ENCODE results near the gene MRPL39. TPM values are rescaled to one million over a fixed set of nuclear protein-coding genes. Genes with fewer than 3 reads are reported as not detected.
"Not testable (repeated sequence)": the region's sequence is repeated elsewhere in the genome, so short reads cannot be mapped to it uniquely, and the experiment has no call there.

MRPL39 gene
- total RNA-seq, 1 donor from 2014 or later, result 32.5 TPM

DNA sequence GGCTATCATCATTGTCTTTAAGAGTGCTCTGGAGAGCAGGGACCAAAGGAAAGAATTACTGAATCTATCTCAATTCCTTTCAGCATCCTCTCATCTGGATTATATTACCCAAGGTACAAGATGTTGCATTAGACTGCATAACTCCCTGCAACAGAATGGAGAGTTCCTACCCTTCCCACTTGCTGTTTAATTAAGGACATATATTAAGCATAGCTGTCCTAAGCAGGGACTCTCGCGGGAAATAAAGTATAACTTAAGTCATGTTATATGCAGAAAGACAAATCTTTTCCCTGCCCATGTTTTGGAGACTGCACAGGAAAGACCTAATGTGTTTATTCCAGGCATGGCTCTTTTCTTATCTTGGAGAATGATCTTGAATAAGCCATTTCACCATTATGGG lies 25.0 kb upstream of the MRPL39 start:
- Mint-ChIP-seq H3K9me3 (ENCODE audit: unreplicated experiment) (no peaks in the 10 kb centered on the region), H3K27ac (ENCODE audit: unreplicated experiment) (no peak overlapping the region), H3K4me3 (ENCODE audit: unreplicated experiment) (no peak overlapping the region), H3K4me1 (ENCODE audit: low read depth, unreplicated experiment) (no peaks in the 10 kb centered on the region), H3K36me3 (ENCODE audit: low read depth, unreplicated experiment) (no peaks in the 10 kb centered on the region), H3K27me3 (ENCODE audit: low read depth, unreplicated experiment) (peaks cover 4% of the 10 kb centered on the region)
- Histone ChIP-seq H3K4me1 (ENCODE audit: insufficient read depth, low read length) (no peaks in the 10 kb centered on the region), H3K4me2 (ENCODE audit: low read length) (no peak overlapping the region), H3K4me3 (ENCODE audit: insufficient read depth, low read depth, low read length) (no peak overlapping the region), H3K79me2 (ENCODE audit: insufficient read depth, low read length) (no peaks in the 10 kb centered on the region), H3K9ac (ENCODE audit: low read length) (no peak overlapping the region), H3K36me3 (ENCODE audit: insufficient read depth, low read length) (no peaks in the 10 kb centered on the region), H3K27me3 (ENCODE audit: insufficient read depth, low read length) (no peaks in the 10 kb centered on the region), H3K9me3 (ENCODE audit: insufficient read depth, low read depth, low read length) (no peaks in the 10 kb centered on the region), H3K27ac (ENCODE audit: low read depth, low read length) (no peak overlapping the region), H4K20me1 (ENCODE audit: insufficient read depth, low read length) (no peaks in the 10 kb centered on the region), H2AFZ (ENCODE audit: low read depth, low read length) (no peak overlapping the region)
- DNase-seq (ENCODE audit: low read depth), result no peak
- TF ChIP-seq, protein P1, sequence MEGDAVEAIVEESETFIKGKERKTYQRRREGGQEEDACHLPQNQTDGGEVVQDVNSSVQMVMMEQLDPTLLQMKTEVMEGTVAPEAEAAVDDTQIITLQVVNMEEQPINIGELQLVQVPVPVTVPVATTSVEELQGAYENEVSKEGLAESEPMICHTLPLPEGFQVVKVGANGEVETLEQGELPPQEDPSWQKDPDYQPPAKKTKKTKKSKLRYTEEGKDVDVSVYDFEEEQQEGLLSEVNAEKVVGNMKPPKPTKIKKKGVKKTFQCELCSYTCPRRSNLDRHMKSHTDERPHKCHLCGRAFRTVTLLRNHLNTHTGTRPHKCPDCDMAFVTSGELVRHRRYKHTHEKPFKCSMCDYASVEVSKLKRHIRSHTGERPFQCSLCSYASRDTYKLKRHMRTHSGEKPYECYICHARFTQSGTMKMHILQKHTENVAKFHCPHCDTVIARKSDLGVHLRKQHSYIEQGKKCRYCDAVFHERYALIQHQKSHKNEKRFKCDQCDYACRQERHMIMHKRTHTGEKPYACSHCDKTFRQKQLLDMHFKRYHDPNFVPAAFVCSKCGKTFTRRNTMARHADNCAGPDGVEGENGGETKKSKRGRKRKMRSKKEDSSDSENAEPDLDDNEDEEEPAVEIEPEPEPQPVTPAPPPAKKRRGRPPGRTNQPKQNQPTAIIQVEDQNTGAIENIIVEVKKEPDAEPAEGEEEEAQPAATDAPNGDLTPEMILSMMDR (IDR thresholded peaks at IDR 0.05; ENCODE audit: insufficient read depth, low read depth, low read length), result no peak
- no peak for TF ChIP-seq EZH2 (IDR thresholded peaks at IDR 0.05; ENCODE audit: insufficient read depth, low read length)
- no peak for FAIRE-seq

DNA sequence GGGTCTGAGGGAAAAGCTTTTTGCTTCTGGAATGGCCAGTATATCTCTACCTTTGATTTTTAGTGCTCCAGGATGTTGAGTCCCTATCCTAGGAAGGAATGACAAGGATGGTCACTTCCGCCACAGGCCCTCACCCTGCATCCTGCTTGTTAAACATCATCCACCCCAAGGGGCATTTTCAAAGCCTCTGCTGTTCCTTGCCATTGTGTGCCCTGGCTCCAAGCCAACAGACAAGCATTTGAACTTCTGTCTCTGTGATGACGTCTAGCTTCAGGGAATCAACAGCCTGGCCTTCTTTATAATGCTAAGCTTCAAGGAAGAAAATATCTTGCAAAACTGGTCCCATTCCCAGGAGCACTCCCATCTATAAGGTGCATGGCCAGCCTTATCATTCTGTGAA lies 19.5 kb upstream of the MRPL39 start:
- no peaks in the 10 kb centered on the region for H3K27me3 ChIP-seq (ENCODE audit: insufficient read depth, low read length)
- no peak overlapping the region for H3K27ac ChIP-seq (ENCODE audit: low read depth, low read length)
- no peaks in the 10 kb centered on the region for H3K9me3 ChIP-seq (ENCODE audit: insufficient read depth, low read depth, low read length)
- Mint-ChIP-seq H3K9me3 (ENCODE audit: unreplicated experiment) (no peaks in the 10 kb centered on the region), H3K36me3 (ENCODE audit: low read depth, unreplicated experiment) (no peaks in the 10 kb centered on the region), H3K4me3 (ENCODE audit: unreplicated experiment) (no peak overlapping the region), H3K27me3 (ENCODE audit: low read depth, unreplicated experiment) (peaks cover 4% of the 10 kb centered on the region), H3K27ac (ENCODE audit: unreplicated experiment) (no peak overlapping the region), H3K4me1 (ENCODE audit: low read depth, unreplicated experiment) (no peaks in the 10 kb centered on the region)
- H3K9ac ChIP-seq (ENCODE audit: low read length), result no peak overlapping the region
- no peak overlapping the region for H3K4me3 ChIP-seq (ENCODE audit: insufficient read depth, low read depth, low read length)
- H3K4me1 ChIP-seq (ENCODE audit: insufficient read depth, low read length), result no peaks in the 10 kb centered on the region
- H4K20me1 ChIP-seq (ENCODE audit: insufficient read depth, low read length), result no peaks in the 10 kb centered on the region
- TF ChIP-seq, protein P1 (IDR thresholded peaks at IDR 0.05; ENCODE audit: insufficient read depth, low read depth, low read length), result no peak
- no peak for TF ChIP-seq EZH2 (IDR thresholded peaks at IDR 0.05; ENCODE audit: insufficient read depth, low read length)
- H3K36me3 ChIP-seq (ENCODE audit: insufficient read depth, low read length), result no peaks in the 10 kb centered on the region
- H3K4me2 ChIP-seq (ENCODE audit: low read length), result no peak overlapping the region
- FAIRE-seq (no peak), DNase-seq (ENCODE audit: low read depth) (no peak)
- no peak overlapping the region for H2AFZ ChIP-seq (ENCODE audit: low read depth, low read length)
- H3K79me2 ChIP-seq (ENCODE audit: insufficient read depth, low read length), result no peaks in the 10 kb centered on the region

DNA sequence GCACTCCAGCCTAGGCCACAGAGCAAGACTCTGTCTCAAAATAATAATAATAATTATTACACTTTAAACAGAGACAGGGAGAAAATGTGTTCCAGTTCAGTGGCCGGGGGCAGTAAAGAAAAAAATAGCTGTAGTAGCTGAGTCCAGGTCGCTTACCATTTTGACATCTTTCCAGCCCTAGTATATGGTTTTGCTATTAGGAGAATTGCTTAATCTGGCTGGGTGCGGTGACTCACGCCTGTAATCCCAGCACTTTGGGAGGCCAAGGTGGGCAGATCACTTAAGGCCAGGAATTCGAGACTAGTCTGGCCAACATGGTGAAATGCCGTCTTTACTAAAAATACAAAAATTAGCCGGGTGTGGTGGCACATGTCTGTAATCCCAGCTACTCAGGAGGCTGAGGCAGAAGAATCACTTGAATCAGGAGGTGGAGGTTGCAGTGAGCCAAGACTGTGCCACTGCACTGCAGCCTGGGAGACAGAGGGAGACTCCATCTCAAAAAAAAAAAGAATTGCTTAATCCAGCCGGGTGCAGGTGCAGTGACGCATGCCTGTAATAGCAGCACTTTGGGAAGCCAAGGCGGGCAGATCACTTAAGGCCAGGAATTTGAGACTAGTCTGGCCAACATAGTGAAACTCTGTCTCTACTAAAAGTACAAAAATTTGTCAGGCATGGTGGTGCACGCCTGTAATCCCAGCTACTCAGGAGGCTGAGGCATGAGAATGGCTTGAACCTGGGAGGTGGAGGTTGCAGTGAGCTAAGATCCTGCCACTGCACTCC lies 18.7 kb upstream of the MRPL39 start:
- H2AFZ ChIP-seq (ENCODE audit: low read depth, low read length); H4K20me1 ChIP-seq (ENCODE audit: insufficient read depth, low read length); DNase-seq (ENCODE audit: low read depth); H3K4me3 ChIP-seq (ENCODE audit: insufficient read depth, low read depth, low read length); H3K9me3 ChIP-seq (ENCODE audit: insufficient read depth, low read depth, low read length); H3K79me2 ChIP-seq (ENCODE audit: insufficient read depth, low read length); H3K4me1 ChIP-seq (ENCODE audit: insufficient read depth, low read length); H3K9ac ChIP-seq (ENCODE audit: low read length); H3K4me2 ChIP-seq (ENCODE audit: low read length); H3K27ac Mint-ChIP-seq (ENCODE audit: unreplicated experiment); H3K4me1 Mint-ChIP-seq (ENCODE audit: low read depth, unreplicated experiment); H3K9me3 Mint-ChIP-seq (ENCODE audit: unreplicated experiment); H3K4me3 Mint-ChIP-seq (ENCODE audit: unreplicated experiment); H3K27me3 Mint-ChIP-seq (ENCODE audit: low read depth, unreplicated experiment); H3K27me3 ChIP-seq (ENCODE audit: insufficient read depth, low read length); FAIRE-seq; H3K27ac ChIP-seq (ENCODE audit: low read depth, low read length); H3K36me3 ChIP-seq (ENCODE audit: insufficient read depth, low read length); H3K36me3 Mint-ChIP-seq (ENCODE audit: low read depth, unreplicated experiment): not testable (repeated sequence)
